ENCODE results near the gene CA12.

GRCh38 chr15:63295341-63295740 is 86.3 kb downstream of the CA12 start:
- TF ChIP-seq CEBPB (IDR thresholded peaks at IDR 0.05; ENCODE audit: borderline replicate concordance in 1 of 2, low read depth in 2 of 2, low read length in 2 of 2) (no peak), RCOR1 (conservative IDR thresholded peaks at IDR 0.05; ENCODE audit: low read depth, low read length) (no peak), ATF3 (IDR thresholded peaks at IDR 0.05; ENCODE audit: borderline replicate concordance, extremely low read depth, low read depth, low read length) (no peak), ZNF274 (IDR thresholded peaks at IDR 0.05; ENCODE audit: insufficient read depth, insufficient read length) (no peak), POLR2AphosphoS2 (IDR thresholded peaks at IDR 0.05; ENCODE audit: low read depth, low read length) (no peak), POLR2AphosphoS5 (IDR thresholded peaks at IDR 0.05; ENCODE audit: low read length) (no peak), CTCF (IDR thresholded peaks at IDR 0.05 in 2 of 3, conservative IDR thresholded peaks at IDR 0.05 in 1 of 3; ENCODE audit: control insufficient read depth in 2 of 3, extremely low read depth in 1 of 3, insufficient read depth in 1 of 3, low read depth in 3 of 3, low read length in 3 of 3) (no peak), BHLHE40 (IDR thresholded peaks at IDR 0.05; ENCODE audit: borderline replicate concordance in 1 of 2, low read depth in 2 of 2, low read length in 1 of 2) (no peak), CBFB (IDR thresholded peaks at IDR 0.05; ENCODE audit: low read depth) (no peak), CREB1 (IDR thresholded peaks at IDR 0.05; ENCODE audit: low read depth) (no peak), TARDBP (IDR thresholded peaks at IDR 0.05; ENCODE audit: borderline replicate concordance) (no peak)
